Suppressor macrophage (primary cell): ENCODE results near the gene SYS1.
"Not testable (repeated sequence)": the region's sequence is repeated elsewhere in the genome, so short reads cannot be mapped to it uniquely, and the experiment has no call there.

Experiments
- DNase-seq, 4 experiments: peaks; one replicate each; pipeline ENCODE4 v3.0.0-alpha.2; 2020 to 2022

SYS1 gene

GRCh38 chr20:45340236-45340847, 22.6 kb upstream of the SYS1 start:
- DNase-seq, result no peak

- DNase-seq, result no peak
Measured at GRCh38 chr20:45340951-45341350, 22.0 kb upstream of the SYS1 start.

GRCh38 chr20:45341579-45341938, 21.4 kb upstream of the SYS1 start:
- no peak for DNase-seq

- peak in 2 of 4 experiments; percentile 30 for DNase-seq
Measured at GRCh38 chr20:45341939-45342854, 20.8 kb upstream of the SYS1 start.

GRCh38 chr20:45342855-45343531, 20.0 kb upstream of the SYS1 start:
- DNase-seq, result no peak

- DNase-seq, result no peak
Measured at GRCh38 chr20:45343532-45344167, 19.3 kb upstream of the SYS1 start.

- peak; percentile 74 to 88 (median 82) for DNase-seq
Measured at GRCh38 chr20:45344168-45344860, 18.6 kb upstream of the SYS1 start.

GRCh38 chr20:45345104-45345936, 17.6 kb upstream of the SYS1 start:
- DNase-seq, result no peak

- no peak for DNase-seq
Measured at GRCh38 chr20:45346291-45346718, 16.7 kb upstream of the SYS1 start.

- no peak for DNase-seq
Measured at GRCh38 chr20:45346851-45347250, 16.1 kb upstream of the SYS1 start.

- no peak for DNase-seq
Measured at GRCh38 chr20:45347297-45347935, 15.5 kb upstream of the SYS1 start.

- DNase-seq, result peak; percentile 66 to 89 (median 80)
Measured at GRCh38 chr20:45347936-45348778, 14.8 kb upstream of the SYS1 start, which contains the start of gene SDC4. SDC4 (minus strand) TSS chr20:45348424; CDS start chr20:45348384, 40 bp downstream.

GRCh38 chr20:45350217-45350616, 12.7 kb upstream of the SYS1 start:
- DNase-seq, result no peak

GRCh38 chr20:45350795-45351194, 12.2 kb upstream of the SYS1 start:
- DNase-seq, result not testable (repeated sequence)

GRCh38 chr20:45352729-45353128, 10.2 kb upstream of the SYS1 start:
- DNase-seq, result no peak

GRCh38 chr20:45353746-45354145, 9.2 kb upstream of the SYS1 start:
- no peak for DNase-seq

GRCh38 chr20:45354423-45355208, 8.3 kb upstream of the SYS1 start:
- no peak for DNase-seq

- DNase-seq, result peak; percentile 35 to 57 (median 53)
Measured at GRCh38 chr20:45355209-45356084, 7.5 kb upstream of the SYS1 start.
